OCI-LY1 (cell line): ENCODE measurements around the gene OSGIN1.

Experiments
- H2AFZ ChIP-seq: fragments of 200-600 bp; sonication (generic), shearing (Covaris generic); 2 replicates; pipeline ENCODE4 v1.6.0; 2014; ENCODE audit warnings: antibody characterized with exemption, mild to moderate bottlenecking, low read length
- H3F3A ChIP-seq: fragments of 200-600 bp; sonication (generic), shearing (Covaris generic); 2 replicates; pipeline ENCODE4 v1.6.0; 2014; ENCODE audit warnings: mild to moderate bottlenecking, antibody characterized with exemption, low read length, moderate library complexity; ENCODE audit not compliant: insufficient read depth
- H3K27ac ChIP-seq: fragments of 200-600 bp; sonication (generic); 2 replicates; pipeline ENCODE4 v1.5.1; 2014; ENCODE audit warnings: low read length, mixed run types, mild to moderate bottlenecking, low read depth; ENCODE audit not compliant: poor library complexity, severe bottlenecking
- H3K27me3 ChIP-seq: fragments of 200-600 bp; sonication (generic); 2 replicates; pipeline ENCODE4 v1.6.0; 2014; ENCODE audit warnings: antibody characterized with exemption, mild to moderate bottlenecking, low read length, moderate library complexity; ENCODE audit not compliant: insufficient read depth
- H3K36me3 ChIP-seq: fragments of 200-600 bp; sonication (generic); 2 replicates; pipeline ENCODE4 v1.6.1; 2014; ENCODE audit warnings: mild to moderate bottlenecking, antibody characterized with exemption, low read length, moderate library complexity, mixed read lengths; ENCODE audit not compliant: insufficient read depth
- H3K4me1 ChIP-seq: fragments of 200-600 bp; sonication (generic); 2 replicates; pipeline ENCODE4 v1.5.1; 2014; ENCODE audit warnings: mild to moderate bottlenecking, low read length, moderate library complexity; ENCODE audit not compliant: insufficient read depth, severe bottlenecking
- H3K4me2 ChIP-seq: fragments of 200-600 bp; sonication (generic), shearing (Covaris generic); 2 replicates; pipeline ENCODE4 v1.6.1; 2014; ENCODE audit warnings: low read length
- H3K4me3 ChIP-seq: fragments of 200-600 bp; sonication (generic); 2 replicates; pipeline ENCODE4 v1.5.1; 2014; ENCODE audit warnings: low read length, low read depth, mild to moderate bottlenecking, mixed read lengths; ENCODE audit not compliant: poor library complexity, severe bottlenecking
- H3K79me2 ChIP-seq: fragments of 200-600 bp; shearing (Covaris generic); 2 replicates; pipeline ENCODE4 v1.6.1; 2016; ENCODE audit warnings: mixed run types, low read length, mixed read lengths; ENCODE audit not compliant: insufficient read depth
- H3K9ac ChIP-seq: fragments of 200-600 bp; sonication (generic), shearing (Covaris generic); 2 replicates; pipeline ENCODE4 v1.6.1; 2014; ENCODE audit warnings: mild to moderate bottlenecking, low read length, mixed read lengths
- H3K9me2 ChIP-seq: fragments of 200-600 bp; sonication (generic), shearing (Covaris generic); 2 replicates; pipeline ENCODE4 v1.6.1; 2014; ENCODE audit warnings: low read depth, mild to moderate bottlenecking, low read length, mixed read lengths
- H3K9me3 ChIP-seq: fragments of 200-600 bp; shearing (Covaris generic); 2 replicates; pipeline ENCODE4 v1.6.1; 2014; ENCODE audit warnings: low read length, mixed read lengths
- H4K20me1 ChIP-seq: fragments of 200-600 bp; sonication (generic), shearing (Covaris generic); 2 replicates; pipeline ENCODE4 v1.6.0; 2016; ENCODE audit warnings: mild to moderate bottlenecking, low read length; ENCODE audit not compliant: insufficient read depth
- EZH2 ChIP-seq: fragments of 200-600 bp; sonication (generic), shearing (Covaris generic); IDR thresholded peaks from 2 replicates; pipeline ENCODE4 v1.8.0; 2017; ENCODE audit warnings: borderline replicate concordance, mixed run types, mild to moderate bottlenecking, antibody characterized with exemption, low read length, moderate library complexity, mixed read lengths
- TF ChIP-seq, protein P1 (sequence below): fragments of 200-600 bp; sonication (generic), shearing (Covaris generic); IDR thresholded peaks from 2 replicates; pipeline ENCODE4 v1.5.1; 2017; ENCODE audit warnings: mild to moderate bottlenecking, antibody characterized with exemption, low read length, moderate library complexity, mixed read lengths

The OSGIN1 gene

DNA sequence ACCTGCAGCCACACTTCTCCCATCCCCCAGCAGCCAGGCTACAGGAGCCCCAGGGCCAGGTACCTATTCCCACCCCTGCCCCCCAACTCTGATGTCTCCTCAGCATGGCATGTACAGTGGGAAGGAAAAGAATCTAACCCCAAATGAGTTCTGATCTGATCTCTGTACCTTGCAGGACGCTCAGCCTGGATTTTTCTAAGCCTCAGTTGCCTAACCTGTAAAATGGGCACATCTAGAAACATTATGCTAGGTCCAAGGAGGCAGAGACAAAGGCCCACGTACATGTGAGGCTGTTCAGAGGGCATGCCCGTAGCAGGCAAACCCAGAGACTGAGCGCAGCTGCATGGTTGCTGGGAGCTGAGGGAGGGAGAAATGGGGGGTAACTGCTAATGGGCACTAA lies 54.5 kb downstream of the OSGIN1 start:
- Histone ChIP-seq H3K9ac (no peak overlapping the region), H3K4me2 (no peak overlapping the region), H3K79me2 (no peaks in the 10 kb centered on the region), H3F3A (no peaks in the 10 kb centered on the region), H3K36me3 (no peaks in the 10 kb centered on the region), H2AFZ (no peak overlapping the region), H4K20me1 (no peaks in the 10 kb centered on the region), H3K27me3 (peaks cover 3% of the 10 kb centered on the region; the same call in 1 of the 2 replicates), H3K9me2 (no peaks in the 10 kb centered on the region), H3K9me3 (no peaks in the 10 kb centered on the region), H3K27ac (no peak overlapping the region), H3K4me1 (no peaks in the 10 kb centered on the region), H3K4me3 (no peak overlapping the region)
- TF ChIP-seq, protein P1, sequence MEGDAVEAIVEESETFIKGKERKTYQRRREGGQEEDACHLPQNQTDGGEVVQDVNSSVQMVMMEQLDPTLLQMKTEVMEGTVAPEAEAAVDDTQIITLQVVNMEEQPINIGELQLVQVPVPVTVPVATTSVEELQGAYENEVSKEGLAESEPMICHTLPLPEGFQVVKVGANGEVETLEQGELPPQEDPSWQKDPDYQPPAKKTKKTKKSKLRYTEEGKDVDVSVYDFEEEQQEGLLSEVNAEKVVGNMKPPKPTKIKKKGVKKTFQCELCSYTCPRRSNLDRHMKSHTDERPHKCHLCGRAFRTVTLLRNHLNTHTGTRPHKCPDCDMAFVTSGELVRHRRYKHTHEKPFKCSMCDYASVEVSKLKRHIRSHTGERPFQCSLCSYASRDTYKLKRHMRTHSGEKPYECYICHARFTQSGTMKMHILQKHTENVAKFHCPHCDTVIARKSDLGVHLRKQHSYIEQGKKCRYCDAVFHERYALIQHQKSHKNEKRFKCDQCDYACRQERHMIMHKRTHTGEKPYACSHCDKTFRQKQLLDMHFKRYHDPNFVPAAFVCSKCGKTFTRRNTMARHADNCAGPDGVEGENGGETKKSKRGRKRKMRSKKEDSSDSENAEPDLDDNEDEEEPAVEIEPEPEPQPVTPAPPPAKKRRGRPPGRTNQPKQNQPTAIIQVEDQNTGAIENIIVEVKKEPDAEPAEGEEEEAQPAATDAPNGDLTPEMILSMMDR: no peak
- TF ChIP-seq EZH2: no peak

DNA sequence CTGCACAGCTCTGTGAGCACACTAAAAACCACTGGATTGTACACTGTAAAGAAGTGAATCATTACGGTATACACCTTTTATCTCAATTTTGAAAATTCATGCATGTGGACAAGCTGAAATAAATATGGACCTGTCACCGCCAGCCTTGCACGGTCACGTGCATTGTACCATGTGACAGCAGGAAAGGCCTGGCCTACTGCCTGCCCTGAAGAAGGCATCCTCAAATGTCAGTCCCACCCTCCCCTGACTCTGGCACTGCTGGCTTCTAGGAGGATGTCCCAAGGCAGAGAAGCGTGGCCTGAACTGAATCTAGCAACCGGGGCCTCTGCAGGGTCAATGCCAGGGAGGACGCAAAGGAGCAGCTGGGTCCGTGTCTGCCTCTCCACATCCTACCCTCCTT lies 54.9 kb downstream of the OSGIN1 start:
- Histone ChIP-seq H3K4me2 (no peak overlapping the region), H3F3A (no peaks in the 10 kb centered on the region), H3K9me3 (no peaks in the 10 kb centered on the region), H3K9ac (no peak overlapping the region), H3K27ac (no peak overlapping the region), H3K9me2 (no peaks in the 10 kb centered on the region), H3K27me3 (0 out of 2 replicates have a peak, but pooled peaks cover 3% of the 10 kb centered on the region), H3K36me3 (no peaks in the 10 kb centered on the region), H2AFZ (no peak overlapping the region), H3K4me3 (no peak overlapping the region), H3K79me2 (no peaks in the 10 kb centered on the region), H3K4me1 (no peaks in the 10 kb centered on the region), H4K20me1 (no peaks in the 10 kb centered on the region)
- no peak for TF ChIP-seq EZH2
- TF ChIP-seq, protein P1: no peak

DNA sequence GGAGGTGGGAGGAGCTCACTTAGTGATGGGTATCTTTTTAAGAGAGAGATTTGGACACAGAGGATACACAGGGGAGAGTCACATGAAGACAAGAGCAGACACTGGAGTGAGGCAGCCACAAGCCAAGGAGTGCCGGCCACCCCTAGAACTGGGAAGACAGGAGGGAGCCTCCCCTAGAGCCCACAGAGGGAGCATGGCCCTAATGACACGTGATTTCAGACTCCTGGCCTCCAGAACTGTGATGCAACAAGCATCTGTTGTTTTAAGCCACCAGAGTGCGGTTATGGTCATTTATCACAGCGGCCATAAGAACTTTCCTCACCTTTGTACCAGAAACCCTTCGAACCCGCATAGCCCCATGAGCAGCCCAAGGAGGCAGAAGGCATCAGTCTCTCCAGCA lies 56.2 kb downstream of the OSGIN1 start:
- Histone ChIP-seq H3K79me2 (no peaks in the 10 kb centered on the region), H3K36me3 (no peaks in the 10 kb centered on the region), H3K9me2 (no peaks in the 10 kb centered on the region), H3K4me1 (no peaks in the 10 kb centered on the region), H3K27ac (no peak overlapping the region), H3K27me3 (0 out of 2 replicates have a peak, but pooled peaks cover 3% of the 10 kb centered on the region), H3K9ac (no peak overlapping the region), H3F3A (no peaks in the 10 kb centered on the region), H3K9me3 (no peaks in the 10 kb centered on the region), H3K4me2 (no peak overlapping the region), H4K20me1 (no peaks in the 10 kb centered on the region), H3K4me3 (no peak overlapping the region), H2AFZ (no peak overlapping the region)
- no peak for TF ChIP-seq EZH2
- TF ChIP-seq, protein P1: no peak
